Panc1 (cell line): ENCODE measurements around the gene IGSF11. TPM values are rescaled to one million over a fixed set of nuclear protein-coding genes. Genes with fewer than 3 reads are reported as not detected.
A peak's percentile ranks its signal among the peaks of the same experiment; 100 is the strongest.

Experiments used
- ATAC-seq: fragments of 200-7000 bp; cut with Tn5 transposase; 2 replicates; pipeline ENCODE4 v1.9.1; 2020; ENCODE audit warnings: mild to moderate bottlenecking, moderate library complexity
- Bru-seq: library from RNA; stranded (reverse); fragments of 400-500 nt; gene quantifications from one replicate; lab custom pipeline; 2021; lab: Mats Ljungman, UMichigan
- BruChase-seq, 2 experiments: library from RNA; stranded (reverse); fragments of 400-500 nt; gene quantifications; one replicate each; lab custom pipeline; 2021; lab: Mats Ljungman, UMichigan
- BruUV-seq: library from RNA; stranded (reverse); fragments of 400-500 nt; replicated peaks from 2 replicates; lab custom pipeline; 2021; lab: Mats Ljungman, UMichigan
- CTCF ChIA-PET: fragments of 300-600 bp; sonication (Branson Sonifier 250); formaldehyde crosslinking; loops from one replicate; lab custom pipeline; 2022; ENCODE audit warnings: antibody characterized with exemption; lab: Charles Lee
- POLR2A ChIA-PET: fragments of 300-600 bp; sonication (Branson Sonifier 250); formaldehyde crosslinking; loops from one replicate; lab custom pipeline; 2022; ENCODE audit warnings: antibody characterized with exemption; lab: Charles Lee
- DNase-seq: peaks from one replicate; pipeline ENCODE4 v3.0.0-alpha.2; 2010; ENCODE audit warnings: low read depth, low spot score
- H3K27ac ChIP-seq: 2 replicates; pipeline ENCODE4 v1.5.1; 2011; ENCODE audit warnings: mild to moderate bottlenecking, low read length, inconsistent platforms
- H3K27me3 ChIP-seq: fragments of 200-500 bp; sonication (Bioruptor generic); 2 replicates; pipeline ENCODE4 v1.6.0; 2014; ENCODE audit warnings: low read length, inconsistent platforms; ENCODE audit not compliant: control insufficient read depth, insufficient read depth
- H3K36me3 ChIP-seq: fragments of 200-500 bp; sonication (Bioruptor generic); 2 replicates; pipeline ENCODE4 v1.5.1; 2014; ENCODE audit warnings: inconsistent platforms, mild to moderate bottlenecking, low read length, moderate library complexity; ENCODE audit not compliant: control insufficient read depth, insufficient read depth
- H3K4me1 ChIP-seq: 2 replicates; pipeline ENCODE4 v1.5.1; 2011; ENCODE audit warnings: inconsistent platforms, mild to moderate bottlenecking, low read length, moderate library complexity; ENCODE audit not compliant: control insufficient read depth, insufficient read depth
- H3K4me3 ChIP-seq, 2 experiments: 2 replicates each; pipeline ENCODE4 v1.5.1; 2011 to 2012; ENCODE audit warnings: low read depth in 2 of 2, low read length in 2 of 2, mild to moderate bottlenecking in 2 of 2, inconsistent platforms in 1 of 2, moderate library complexity in 1 of 2
- H3K9me3 ChIP-seq: fragments of 200-500 bp; sonication (Bioruptor generic); 2 replicates; pipeline ENCODE4 v1.5.1; 2014; ENCODE audit warnings: low read depth, mild to moderate bottlenecking, inconsistent platforms, low read length, moderate library complexity; ENCODE audit not compliant: control insufficient read depth, insufficient read depth
- CTCF ChIP-seq: fragments of 450-650 bp; IDR thresholded peaks from 2 replicates; pipeline ENCODE4 v1.5.1; 2017; ENCODE audit warnings: mild to moderate bottlenecking
- POLR2AphosphoS5 ChIP-seq: IDR thresholded peaks from 2 replicates; pipeline ENCODE4 v1.6.1; 2012; ENCODE audit warnings: mild to moderate bottlenecking, low read depth, low read length, moderate library complexity
- REST ChIP-seq, 2 experiments: IDR thresholded peaks; 2 replicates each; pipeline ENCODE4 v1.6.1; 2011 to 2012; ENCODE audit warnings: low read depth in 2 of 2, control low read depth in 1 of 2, low read length in 1 of 2, mild to moderate bottlenecking in 1 of 2, moderate library complexity in 1 of 2; ENCODE audit not compliant: insufficient read depth in 1 of 2
- SIN3A ChIP-seq: IDR thresholded peaks from 2 replicates; pipeline ENCODE4 v1.6.1; 2012; ENCODE audit warnings: low read depth, mild to moderate bottlenecking, low read length, moderate library complexity, borderline replicate concordance; ENCODE audit not compliant: insufficient read depth
- TCF7L2 ChIP-seq: IDR thresholded peaks from 2 replicates; pipeline ENCODE4 v1.6.1; 2011; ENCODE audit warnings: mild to moderate bottlenecking, low read depth, low read length, inconsistent platforms
- in situ Hi-C: cut with HindIII; loops from 2 replicates; pipeline ENCODE4 v1.10.0; 2016; ENCODE audit warnings: low sequenced_read_pairs, low pct_unique_long_range_greater_than_20kb
- intact Hi-C: fragments of 100-400 bp; cut with micrococcal nuclease; formaldehyde crosslinking; loops from one replicate; pipeline ENCODE4 v1.10.0; 2022; ENCODE audit not compliant: unreplicated experiment
- long read RNA-seq: library from polyadenylated mRNA; unstranded; transcript quantifications from one replicate; pipeline ENCODE4 v2.0.0, GENCODE V29; 2021; ENCODE audit not compliant: unreplicated experiment
- polyA plus RNA-seq: library from polyadenylated mRNA; unstranded; fragments of >200 nt; gene quantifications from one replicate; pipeline ENCODE4 v1.2.1, GENCODE V29; 2012; ENCODE audit warnings: missing spikeins; ENCODE audit not compliant: insufficient read length
- total RNA-seq: library from RNA; stranded (reverse); gene quantifications from one replicate; pipeline ENCODE4 v1.2.1, GENCODE V29; 2021; ENCODE audit not compliant: unreplicated experiment

Gene IGSF11
- total RNA-seq (0.33 TPM), Bru-seq, nascent RNA (percentile 19 among the genes with signal in this experiment), BruChase-seq, experiment 1, labeled RNA remaining after a 2-hour chase (percentile 26 among the genes with signal in this experiment), BruChase-seq, experiment 2, labeled RNA remaining after a 6-hour chase (percentile 19 among the genes with signal in this experiment)
- polyA plus RNA-seq, result not detected
- long read RNA-seq, result 0 reads

- H3K36me3 ChIP-seq, result no peaks in the 10 kb centered on the region
- H3K9me3 ChIP-seq, result no peaks in the 10 kb centered on the region
- CTCF ChIA-PET, result interaction anchor here (0.5 to 2.7 kb wide), 8 partner anchors 10 to 213 kb away, joined by 3 to 20 read pairs (median 6); no protein-coding TSS in a partner anchor
- in situ Hi-C loops (no loop called here), intact Hi-C loops (loop anchor here (2.0 kb wide), 1 partner anchor 150 kb away; no protein-coding TSS in a partner anchor)
- POLR2A ChIA-PET, result no interaction called here
- TF ChIP-seq CTCF (peak; percentile 97), SIN3A (no peak), REST (IDR thresholded peaks at IDR 0.05; ENCODE audit: insufficient read depth in 1 of 2, low read depth in 2 of 2, low read length in 1 of 2) (no peak), TCF7L2 (no peak)
- H3K4me1 ChIP-seq, result peaks cover 3% of the 10 kb centered on the region; the same call in 1 of the 2 replicates
- peaks cover 42% of the 10 kb centered on the region for H3K27me3 ChIP-seq
- no TSS peak for BruUV-seq
- H3K27ac ChIP-seq, result no peak within 1 kb of the TSS
- H3K4me3 ChIP-seq, result peak within 1 kb of the TSS; percentile 50 to 54
- ATAC-seq (peak; percentile 97), DNase-seq (no peak)
Measured at GRCh38 chr3:119034256-119035013, at the start of gene IGSF11. IGSF11 (minus strand) TSS chr3:119034846; CDS start chr3:119034582, 264 bp downstream.

GRCh38 chr3:119080364-119080763 is 45.7 kb upstream of the IGSF11 start:
- BruUV-seq, result no TSS peak
- no peak for DNase-seq
- TF ChIP-seq CTCF, result no peak
- no peak for TF ChIP-seq REST (IDR thresholded peaks at IDR 0.05; ENCODE audit: insufficient read depth in 1 of 2, low read depth in 2 of 2, low read length in 1 of 2)
- no peak for TF ChIP-seq TCF7L2
- no peak for TF ChIP-seq POLR2AphosphoS5
- TF ChIP-seq SIN3A, result no peak
- POLR2A ChIA-PET, result no interaction called here
- Histone ChIP-seq H3K27me3 (no peaks in the 10 kb centered on the region), H3K27ac (no peak overlapping the region), H3K36me3 (no peaks in the 10 kb centered on the region), H3K4me3 (no peak overlapping the region), H3K9me3 (no peaks in the 10 kb centered on the region), H3K4me1 (no peaks in the 10 kb centered on the region)
- in situ Hi-C loops, result no loop called here
- intact Hi-C loops, result no loop called here
- ATAC-seq, result no peak
- CTCF ChIA-PET, result no interaction called here
